ENCODE data around the gene MOCS3.

MOCS3 gene

DNA sequence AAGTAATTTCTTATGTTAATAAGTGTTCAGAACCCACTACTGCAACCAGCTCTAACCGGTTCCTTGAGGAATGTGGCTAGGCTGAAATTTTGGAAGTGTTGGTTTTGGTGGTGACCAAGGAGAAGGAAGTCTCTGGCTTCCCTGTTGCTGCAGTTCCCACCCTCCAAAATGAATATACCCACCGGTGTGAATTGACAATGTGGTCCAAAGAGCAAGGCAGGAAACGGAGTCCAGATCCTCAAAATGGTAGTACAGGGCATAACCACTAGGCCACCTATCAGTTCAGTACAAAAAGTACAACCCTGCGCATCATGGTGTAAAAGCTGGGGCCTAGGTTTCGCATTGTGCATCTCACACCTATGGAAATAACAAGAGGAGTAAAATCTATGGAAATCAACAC lies 30.1 kb upstream of the MOCS3 start:
- no peak for ATAC-seq (ENCODE audit: insufficient read depth, low read depth)

DNA sequence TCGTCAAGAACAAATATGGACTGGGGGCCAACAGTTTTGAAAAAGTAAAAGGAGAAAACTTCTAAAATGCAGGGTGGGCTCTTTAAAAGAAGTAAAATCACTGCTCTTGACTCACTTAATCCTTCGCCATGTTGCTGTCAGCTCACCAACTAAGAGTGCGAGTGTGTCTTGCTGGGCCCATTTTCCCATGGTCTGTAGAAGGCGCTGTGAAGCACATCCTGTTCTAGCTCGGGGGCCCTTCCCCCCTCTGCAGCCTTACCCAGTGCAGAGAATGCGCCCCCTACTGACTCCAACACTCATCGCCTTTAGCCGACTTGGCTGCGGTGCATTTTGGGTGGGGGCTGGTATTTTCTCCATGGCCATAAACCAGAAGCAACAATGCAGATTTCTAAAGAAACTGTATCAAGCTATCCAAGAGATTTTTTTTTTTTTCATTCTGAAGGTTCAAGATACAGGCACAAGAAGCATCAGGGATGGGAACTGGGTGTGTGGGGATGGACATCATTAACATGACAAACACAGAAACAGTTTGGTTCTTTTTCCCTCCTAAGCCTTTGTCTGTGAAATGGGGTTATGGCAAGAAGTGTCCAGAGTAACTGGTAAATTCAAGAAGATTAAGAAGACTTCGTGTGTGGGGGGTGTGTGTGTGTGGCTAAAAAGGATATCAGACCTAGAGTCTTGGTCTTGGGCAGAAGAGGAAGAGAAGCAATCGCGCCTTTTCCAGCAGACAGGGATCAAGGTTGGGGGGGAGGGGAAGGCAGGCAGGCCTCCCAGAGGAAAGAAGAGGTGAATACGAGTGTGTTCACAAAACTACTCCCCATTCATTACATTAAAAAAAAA lies 29.1 kb upstream of the MOCS3 start:
- H2AFZ ChIP-seq (ENCODE audit: low read depth, low read length) = no peak overlapping the region
- H3K9ac ChIP-seq (ENCODE audit: low read depth, low read length) = peak overlapping the region; percentile 89
- peaks cover 73% of the 10 kb centered on the region for H3K79me2 ChIP-seq (ENCODE audit: insufficient read depth, low read length)
- peak overlapping the region; percentile 65 for H3K27ac ChIP-seq (ENCODE audit: low read length)
- H4K20me1 ChIP-seq (ENCODE audit: insufficient read depth, low read length) = peaks cover 54% of the 10 kb centered on the region
- no peaks in the 10 kb centered on the region for H3K27me3 ChIP-seq (ENCODE audit: insufficient read depth, low read length, poor library complexity)
- peak; percentile 73 for ATAC-seq (ENCODE audit: insufficient read depth, low read depth)
- peaks cover 75% of the 10 kb centered on the region for H3K36me3 ChIP-seq (ENCODE audit: insufficient read depth, low read length)
- peaks cover 59% of the 10 kb centered on the region for H3K4me1 ChIP-seq (ENCODE audit: insufficient read depth, low read length)
- peak overlapping the region; percentile 72 for H3K4me2 ChIP-seq (ENCODE audit: insufficient read depth, low read length)
- peak overlapping the region; percentile 53 to 72; a peak in 3 of 4 replicates for H3K4me3 ChIP-seq (ENCODE audit: low read depth in 1 of 2, low read length in 2 of 2)
- no peaks in the 10 kb centered on the region for H3K9me3 ChIP-seq (ENCODE audit: insufficient read depth, low read length, severe bottlenecking)
- peak; percentile 93 for DNase-seq
- TF ChIP-seq EZH2 (IDR thresholded peaks at IDR 0.05; ENCODE audit: borderline replicate concordance, low read depth, low read length, severe bottlenecking) = no peak
- TF ChIP-seq, protein P1, sequence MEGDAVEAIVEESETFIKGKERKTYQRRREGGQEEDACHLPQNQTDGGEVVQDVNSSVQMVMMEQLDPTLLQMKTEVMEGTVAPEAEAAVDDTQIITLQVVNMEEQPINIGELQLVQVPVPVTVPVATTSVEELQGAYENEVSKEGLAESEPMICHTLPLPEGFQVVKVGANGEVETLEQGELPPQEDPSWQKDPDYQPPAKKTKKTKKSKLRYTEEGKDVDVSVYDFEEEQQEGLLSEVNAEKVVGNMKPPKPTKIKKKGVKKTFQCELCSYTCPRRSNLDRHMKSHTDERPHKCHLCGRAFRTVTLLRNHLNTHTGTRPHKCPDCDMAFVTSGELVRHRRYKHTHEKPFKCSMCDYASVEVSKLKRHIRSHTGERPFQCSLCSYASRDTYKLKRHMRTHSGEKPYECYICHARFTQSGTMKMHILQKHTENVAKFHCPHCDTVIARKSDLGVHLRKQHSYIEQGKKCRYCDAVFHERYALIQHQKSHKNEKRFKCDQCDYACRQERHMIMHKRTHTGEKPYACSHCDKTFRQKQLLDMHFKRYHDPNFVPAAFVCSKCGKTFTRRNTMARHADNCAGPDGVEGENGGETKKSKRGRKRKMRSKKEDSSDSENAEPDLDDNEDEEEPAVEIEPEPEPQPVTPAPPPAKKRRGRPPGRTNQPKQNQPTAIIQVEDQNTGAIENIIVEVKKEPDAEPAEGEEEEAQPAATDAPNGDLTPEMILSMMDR (IDR thresholded peaks at IDR 0.05; ENCODE audit: borderline replicate concordance, extremely low read depth, low read length, poor library complexity, severe bottlenecking) = peak; percentile 98

More for the DNA sequence above, 30.1 kb upstream of the MOCS3 start:
- peak overlapping the region; percentile 89; the same call in 1 of the 2 replicates for H3K9ac ChIP-seq (ENCODE audit: low read depth, low read length)
- H3K4me2 ChIP-seq (ENCODE audit: insufficient read depth, low read length) = peak overlapping the region; percentile 72
- peak overlapping the region; percentile 6; the same call in 1 of the 2 replicates for H3K27ac ChIP-seq (ENCODE audit: low read length)
- peaks cover 64% of the 10 kb centered on the region for H4K20me1 ChIP-seq (ENCODE audit: insufficient read depth, low read length)
- peaks cover 83% of the 10 kb centered on the region for H3K79me2 ChIP-seq (ENCODE audit: insufficient read depth, low read length)
- H3K4me1 ChIP-seq (ENCODE audit: insufficient read depth, low read length) = peaks cover 59% of the 10 kb centered on the region
- H3K36me3 ChIP-seq (ENCODE audit: insufficient read depth, low read length) = peaks cover 75% of the 10 kb centered on the region
- H2AFZ ChIP-seq (ENCODE audit: low read depth, low read length) = no peak overlapping the region
- TF ChIP-seq, protein P1 (IDR thresholded peaks at IDR 0.05; ENCODE audit: borderline replicate concordance, extremely low read depth, low read length, poor library complexity, severe bottlenecking) = peak; percentile 33
- TF ChIP-seq EZH2 (IDR thresholded peaks at IDR 0.05; ENCODE audit: borderline replicate concordance, low read depth, low read length, severe bottlenecking) = no peak
- H3K9me3 ChIP-seq (ENCODE audit: insufficient read depth, low read length, severe bottlenecking) = no peaks in the 10 kb centered on the region
- H3K4me3 ChIP-seq (ENCODE audit: low read depth in 1 of 2, low read length in 2 of 2) = peak overlapping the region; percentile 7 to 72; a peak in 3 of 4 replicates
- H3K27me3 ChIP-seq (ENCODE audit: insufficient read depth, low read length, poor library complexity) = no peaks in the 10 kb centered on the region
- DNase-seq = no peak

DNA sequence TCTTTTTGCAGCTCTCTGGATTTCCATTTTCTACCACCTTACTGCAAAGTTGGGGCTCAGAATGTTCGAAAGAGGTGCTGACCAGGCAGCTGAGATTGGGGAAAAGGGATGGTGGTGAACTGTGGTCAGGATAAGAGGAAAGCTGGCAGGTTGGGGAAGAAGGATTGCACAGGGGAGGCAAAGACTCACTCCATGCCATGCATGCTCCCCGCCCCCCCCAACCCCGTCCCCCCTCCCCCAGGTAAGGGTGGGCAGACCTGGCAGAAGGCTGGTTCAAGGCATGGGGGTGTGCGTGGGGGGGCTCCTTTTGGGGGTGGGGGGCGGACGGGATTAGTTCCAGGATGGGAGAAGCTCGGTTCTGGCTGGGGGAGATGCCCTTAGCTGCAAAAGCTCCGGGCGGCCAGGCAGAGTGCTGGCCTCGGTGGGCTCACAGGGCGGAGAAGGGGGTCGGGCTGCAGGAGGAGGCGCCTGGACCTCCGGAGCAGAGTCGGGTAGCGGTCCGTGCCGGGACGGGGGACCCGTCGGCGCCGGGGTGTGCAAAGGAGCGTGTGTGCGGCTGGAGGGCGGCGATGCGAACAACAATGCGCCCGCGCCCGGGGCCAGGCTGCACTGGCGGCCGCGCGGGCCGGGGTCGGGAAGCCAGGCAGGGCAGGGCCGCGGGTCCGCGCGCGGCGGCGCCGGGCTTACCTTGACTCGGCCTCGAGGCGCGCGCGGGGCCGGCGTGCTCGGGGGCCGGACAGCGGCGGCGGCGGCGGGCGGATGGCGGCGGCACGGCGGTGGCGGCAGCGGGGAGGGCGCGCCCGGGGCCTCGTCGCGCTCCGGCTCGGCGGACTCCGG lies 28.3 kb upstream of the MOCS3 start:
- peaks cover 65% of the 10 kb centered on the region for H3K79me2 ChIP-seq (ENCODE audit: insufficient read depth, low read length)
- peak overlapping the region; percentile 63 for H2AFZ ChIP-seq (ENCODE audit: low read depth, low read length)
- DNase-seq (peak; percentile 39), ATAC-seq (ENCODE audit: insufficient read depth, low read depth) (no peak)
- H3K4me3 ChIP-seq (ENCODE audit: low read depth in 1 of 2, low read length in 2 of 2) = peak overlapping the region; percentile 53 to 72; a peak in 3 of 4 replicates
- peak overlapping the region; percentile 89 for H3K9ac ChIP-seq (ENCODE audit: low read depth, low read length)
- TF ChIP-seq, protein P1 (IDR thresholded peaks at IDR 0.05; ENCODE audit: borderline replicate concordance, extremely low read depth, low read length, poor library complexity, severe bottlenecking) = no peak
- TF ChIP-seq EZH2 (IDR thresholded peaks at IDR 0.05; ENCODE audit: borderline replicate concordance, low read depth, low read length, severe bottlenecking) = no peak
- H3K27me3 ChIP-seq (ENCODE audit: insufficient read depth, low read length, poor library complexity) = no peaks in the 10 kb centered on the region
- H3K27ac ChIP-seq (ENCODE audit: low read length) = peak overlapping the region; percentile 87
- peaks cover 74% of the 10 kb centered on the region for H3K36me3 ChIP-seq (ENCODE audit: insufficient read depth, low read length)
- peak overlapping the region; percentile 72 for H3K4me2 ChIP-seq (ENCODE audit: insufficient read depth, low read length)
- H3K9me3 ChIP-seq (ENCODE audit: insufficient read depth, low read length, severe bottlenecking) = no peaks in the 10 kb centered on the region
- peaks cover 53% of the 10 kb centered on the region for H3K4me1 ChIP-seq (ENCODE audit: insufficient read depth, low read length)
- H4K20me1 ChIP-seq (ENCODE audit: insufficient read depth, low read length) = peaks cover 45% of the 10 kb centered on the region

All from DND-41 (cell line).